NK-92 (cell line): ENCODE measurements around the gene ZNF776.
"Not testable (repeated sequence)": the region's sequence is repeated elsewhere in the genome, so short reads cannot be mapped to it uniquely, and the experiment has no call there.

ENCODE experiments used
- DNase-seq: peaks from one replicate; lab custom pipeline; 2025; ENCODE audit not compliant: unreplicated experiment; lab: John Stamatoyannopoulos, UW

The ZNF776 gene

DNA sequence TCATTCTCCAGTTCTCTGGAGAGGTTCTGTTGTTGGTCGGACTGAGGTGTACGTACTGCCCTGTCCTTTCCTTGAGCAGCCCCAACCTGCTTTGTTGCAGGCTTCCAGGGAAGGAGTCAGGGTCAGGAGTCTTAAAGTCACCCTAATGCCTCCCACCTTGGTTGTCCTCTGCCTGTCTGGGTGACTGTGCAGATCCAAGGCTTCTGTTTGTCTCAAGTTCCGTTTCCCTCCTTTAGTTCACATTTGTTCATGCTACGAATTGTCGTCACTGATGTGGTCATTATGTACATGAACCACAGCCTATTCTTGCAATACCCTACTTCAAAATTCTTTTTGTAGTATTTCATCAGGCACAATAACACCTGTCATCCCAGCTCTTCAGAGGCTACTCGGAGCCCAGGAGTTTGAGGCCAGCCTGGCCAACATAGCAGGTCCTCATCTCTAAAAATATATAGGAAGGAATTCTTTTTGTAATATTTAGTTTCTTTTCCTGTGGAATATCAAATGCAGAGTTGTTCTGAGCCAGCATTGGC is 30.2 kb downstream of the ZNF776 start:
- no peak for DNase-seq

DNA sequence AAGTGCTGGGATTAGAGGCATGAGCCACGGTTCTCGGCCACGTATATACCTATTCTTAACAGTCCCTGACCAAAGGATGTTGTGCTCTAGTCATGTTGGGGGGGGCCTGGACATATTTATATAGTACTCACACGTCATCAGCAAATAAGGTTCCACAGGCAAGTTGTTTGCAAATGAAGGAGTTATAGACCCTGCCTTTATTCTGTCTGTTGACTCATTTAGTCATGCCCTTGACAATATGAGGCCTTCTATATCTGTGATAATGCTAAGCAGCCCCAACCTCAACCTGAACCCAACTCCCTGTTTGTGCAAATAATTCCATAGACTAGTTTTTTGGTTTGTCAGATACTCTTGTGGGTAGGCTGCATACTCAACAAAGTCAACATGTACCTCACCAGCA is 31.7 kb downstream of the ZNF776 start:
- no peak for DNase-seq

- DNase-seq, result no peak
These were observed 32.7 kb downstream of the ZNF776 start for GRCh38 chr19:57779220-57779845.

DNA sequence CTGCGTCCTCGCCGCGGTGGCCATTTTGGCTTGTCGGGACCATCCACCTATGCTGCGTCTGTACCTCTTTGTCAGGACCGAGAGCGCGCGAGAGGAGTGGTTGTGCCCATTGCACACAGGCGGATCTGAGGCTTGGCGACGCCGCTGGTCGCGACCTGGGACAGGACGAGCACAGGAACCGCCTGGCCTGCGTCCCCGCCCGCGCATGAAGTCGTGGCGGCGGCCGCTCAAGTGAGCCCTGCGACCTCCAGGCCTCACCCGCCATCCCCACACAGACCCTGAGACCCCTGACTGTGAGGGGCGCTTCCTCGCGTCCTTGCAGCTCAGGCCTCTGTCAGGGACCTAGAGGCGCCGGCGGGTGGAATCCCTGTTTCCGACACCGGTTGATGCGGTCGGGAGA is 39.7 kb downstream of the ZNF776 start:
- no peak for DNase-seq

- no peak for DNase-seq
These were observed 40.3 kb downstream of the ZNF776 start for GRCh38 chr19:57786906-57787305.

DNA sequence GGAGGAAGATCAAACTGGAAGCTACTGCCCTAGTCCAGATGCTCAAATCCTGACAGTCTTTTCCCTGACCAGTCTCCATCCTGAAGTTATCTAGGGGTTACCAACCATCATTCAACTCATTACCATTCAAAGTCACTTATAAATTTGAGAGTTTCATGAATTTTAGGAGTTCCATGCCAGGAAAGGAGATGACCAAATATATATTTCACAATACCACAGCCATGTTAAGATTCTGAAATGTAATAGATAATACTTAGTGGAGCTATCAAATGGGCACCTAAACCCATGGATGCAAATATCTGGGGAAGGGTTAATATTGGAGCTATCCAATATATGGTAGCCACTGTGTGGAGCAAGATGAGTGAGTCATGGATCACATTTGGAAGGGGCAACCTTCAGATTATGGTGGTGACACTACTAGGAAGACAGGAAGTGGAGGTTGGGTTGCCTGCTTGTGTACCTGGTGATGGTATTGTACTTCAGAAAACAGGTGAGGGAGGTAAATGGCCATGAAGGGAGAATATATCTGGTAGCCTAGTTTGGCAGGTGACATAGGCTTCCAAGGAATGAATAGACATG is 41.6 kb downstream of the ZNF776 start:
- no peak for DNase-seq

- no peak for DNase-seq
These were observed 42.7 kb downstream of the ZNF776 start for GRCh38 chr19:57789288-57789687.

- DNase-seq, result not testable (repeated sequence)
These were observed 50.0 kb downstream of the ZNF776 start for GRCh38 chr19:57796580-57796979.

DNA sequence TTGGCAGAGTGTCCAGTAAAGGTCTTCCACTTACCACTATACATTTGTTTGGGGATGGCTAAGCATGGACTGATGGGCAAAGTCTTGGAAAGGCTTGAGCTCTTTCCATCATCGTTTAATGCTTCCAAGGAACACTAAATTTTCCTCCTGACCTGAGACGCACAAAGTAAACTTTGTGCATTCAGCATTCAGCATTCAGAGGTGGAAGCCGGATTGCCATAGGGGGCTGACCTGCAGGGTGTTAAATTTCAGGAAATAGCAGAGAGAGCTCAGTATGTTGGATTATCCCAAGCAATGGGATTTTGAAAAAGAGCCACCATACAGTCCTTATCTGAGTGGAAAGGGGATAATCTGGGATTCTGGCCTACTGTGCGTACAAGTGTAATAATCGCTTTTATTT is 54.1 kb downstream of the ZNF776 start:
- no peak for DNase-seq

- DNase-seq, result no peak
These were observed 55.7 kb downstream of the ZNF776 start for GRCh38 chr19:57802269-57802668.

DNA sequence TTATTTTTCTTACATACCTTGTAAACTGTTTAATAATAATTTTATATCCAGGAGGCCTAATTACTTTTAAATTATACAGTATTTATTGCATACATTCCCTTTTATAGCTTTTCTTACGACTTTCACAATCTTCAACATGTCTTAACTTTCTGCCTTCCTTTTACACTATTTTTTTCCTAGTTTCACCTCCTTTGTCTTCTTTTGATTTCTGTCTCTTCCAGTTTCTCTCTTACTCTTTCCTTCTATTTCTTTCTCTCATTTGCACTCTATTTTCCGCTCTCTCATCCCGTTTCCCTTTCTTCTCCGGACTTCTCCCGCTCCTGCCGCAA is 56.6 kb downstream of the ZNF776 start:
- DNase-seq, result no peak

GRCh38 chr19:57803594-57804325 is 57.1 kb downstream of the ZNF776 start:
- DNase-seq, result no peak

DNA sequence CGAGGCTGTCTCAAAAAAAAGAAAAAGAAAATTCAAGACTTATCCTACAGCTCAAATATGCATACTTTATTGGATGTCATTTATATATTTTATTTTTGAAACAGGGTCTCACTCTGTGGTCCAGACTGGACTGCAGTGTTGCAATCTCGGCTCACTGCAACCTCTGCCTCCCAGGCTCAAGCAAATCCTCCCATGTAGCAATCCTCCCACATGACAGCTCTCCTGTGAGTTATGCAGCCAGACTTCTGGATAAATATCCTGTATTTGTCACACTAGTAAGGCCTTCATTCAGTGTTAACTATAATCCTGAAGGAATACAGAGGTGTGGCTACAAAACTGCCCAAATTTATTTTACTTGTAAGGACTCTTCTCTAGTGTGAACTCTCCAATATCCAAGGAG is 60.9 kb downstream of the ZNF776 start:
- no peak for DNase-seq
